GM12864 (cell line): Measurements from ENCODE around the gene OSBPL9.

Experiments
- DNase-seq: peaks from one replicate; pipeline ENCODE4 v3.0.0-alpha.2; 2011; ENCODE audit warnings: low read depth
- H3K4me3 ChIP-seq: 2 replicates; pipeline ENCODE4 v1.5.1; 2011; ENCODE audit warnings: mild to moderate bottlenecking, low read depth, low read length, control low read depth
- CTCF ChIP-seq: IDR thresholded peaks from 2 replicates; pipeline ENCODE4 v1.5.1; 2011; ENCODE audit warnings: low read depth, mild to moderate bottlenecking, moderate library complexity, low read length, control low read depth, inconsistent platforms; ENCODE audit errors: missing control alignments

OSBPL9 gene

GRCh38 chr1:51627672-51628071 lies 10.8 kb downstream of the OSBPL9 start:
- DNase-seq = no peak
- no peak overlapping the region for H3K4me3 ChIP-seq
- TF ChIP-seq CTCF = peak; percentile 30

GRCh38 chr1:51628715-51629590 lies 12.1 kb downstream of the OSBPL9 start:
- DNase-seq = no peak
- H3K4me3 ChIP-seq = no peak overlapping the region

GRCh38 chr1:51629918-51630317 lies 13.0 kb downstream of the OSBPL9 start:
- TF ChIP-seq CTCF = no peak
- no peak for DNase-seq
- no peak overlapping the region for H3K4me3 ChIP-seq

More at GRCh38 chr1:51628715-51629590, 12.1 kb downstream of the OSBPL9 start:
- TF ChIP-seq CTCF = no peak

GRCh38 chr1:51630393-51630792 lies 13.5 kb downstream of the OSBPL9 start:
- no peak for DNase-seq
- TF ChIP-seq CTCF = no peak
- no peak overlapping the region for H3K4me3 ChIP-seq

GRCh38 chr1:51630922-51631321 lies 14.0 kb downstream of the OSBPL9 start:
- TF ChIP-seq CTCF = no peak
- DNase-seq = no peak
- H3K4me3 ChIP-seq = no peak overlapping the region

- TF ChIP-seq CTCF = no peak
- H3K4me3 ChIP-seq = no peak overlapping the region
- no peak for DNase-seq
Measured at GRCh38 chr1:51631747-51632146, 14.9 kb downstream of the OSBPL9 start.

- H3K4me3 ChIP-seq = no peak overlapping the region
- TF ChIP-seq CTCF = no peak
- no peak for DNase-seq
Measured at GRCh38 chr1:51634618-51635017, 17.7 kb downstream of the OSBPL9 start.
